Liver (tissue), 9 donors: ENCODE results near the gene AUH. TPM values are rescaled to one million over a fixed set of nuclear protein-coding genes. Genes with fewer than 3 reads are reported as not detected.
"Not testable (repeated sequence)": the region's sequence is repeated elsewhere in the genome, so short reads cannot be mapped to it uniquely, and the experiment has no call there.

ENCODE experiments used
- DNase-seq: peaks from one replicate; pipeline ENCODE4 v3.0.0-alpha.2; 2017; ENCODE audit warnings: low spot score
- H3K27ac ChIP-seq, 2 donors: one replicate each; pipeline ENCODE4 v1.7.0; 2013; ENCODE audit warnings: inconsistent platforms in 2 of 2, low read length in 2 of 2, control low read depth in 1 of 2, low read depth in 1 of 2, mild to moderate bottlenecking in 1 of 2
- H3K27me3 ChIP-seq, 4 donors: one replicate each; pipeline versions ENCODE4 v1.6.1 to v1.7.0; 2013; ENCODE audit warnings: low read length in 3 of 4, inconsistent platforms in 1 of 4, mild to moderate bottlenecking in 1 of 4, moderate library complexity in 1 of 4; ENCODE audit not compliant: control insufficient read depth in 4 of 4, insufficient read depth in 4 of 4
- H3K36me3 ChIP-seq, 4 donors: one replicate each; pipeline versions ENCODE4 v1.6.1 to v1.7.0; 2013; ENCODE audit warnings: low read length in 3 of 4, mild to moderate bottlenecking in 3 of 4, low read depth in 1 of 4, moderate library complexity in 1 of 4; ENCODE audit not compliant: control insufficient read depth in 4 of 4, insufficient read depth in 3 of 4
- H3K4me1 ChIP-seq, 4 donors: one replicate each; pipeline versions ENCODE4 v1.6.1 to v1.7.0; 2013; ENCODE audit warnings: low read length in 3 of 4, mild to moderate bottlenecking in 3 of 4, moderate library complexity in 1 of 4; ENCODE audit not compliant: control insufficient read depth in 4 of 4, insufficient read depth in 4 of 4
- H3K4me3 ChIP-seq, 3 donors: one replicate each; pipeline versions ENCODE4 v1.6.1 to v1.7.0; 2013; ENCODE audit warnings: low read length in 3 of 3, control low read depth in 1 of 3, low read depth in 1 of 3, mild to moderate bottlenecking in 1 of 3
- H3K9ac ChIP-seq, 2 donors: one replicate each; pipeline ENCODE4 v1.7.0; 2013; ENCODE audit warnings: low read length in 2 of 2, mild to moderate bottlenecking in 2 of 2, moderate library complexity in 2 of 2, control low read depth in 1 of 2, low read depth in 1 of 2
- H3K9me3 ChIP-seq, 4 donors: one replicate each; pipeline versions ENCODE4 v1.6.1 to v1.7.0; 2013; ENCODE audit warnings: low read length in 3 of 4; ENCODE audit not compliant: control insufficient read depth in 4 of 4
- ATF3 ChIP-seq: IDR thresholded peaks from 2 replicates; pipeline ENCODE4 v1.6.1; 2016; ENCODE audit warnings: antibody characterized with exemption
- EGR1 ChIP-seq, 2 donors: IDR thresholded peaks; 2 replicates each; pipeline ENCODE4 v1.6.1; 2016 to 2018; ENCODE audit warnings: antibody characterized with exemption in 2 of 2, low read depth in 2 of 2
- FOXA1 ChIP-seq: IDR thresholded peaks from 2 replicates; pipeline ENCODE4 v1.6.1; 2016; ENCODE audit warnings: antibody characterized with exemption
- FOXA2 ChIP-seq: IDR thresholded peaks from 2 replicates; pipeline ENCODE4 v1.6.1; 2016; ENCODE audit warnings: antibody characterized with exemption
- GABPA ChIP-seq, 2 donors: IDR thresholded peaks in 1 of 2; conservative IDR thresholded peaks in 1 of 2; 2 replicates each; pipeline ENCODE4 v1.6.1; 2016; ENCODE audit warnings: antibody characterized with exemption in 2 of 2, mild to moderate bottlenecking in 1 of 2, moderate library complexity in 1 of 2
- HNF4A ChIP-seq, 2 donors: conservative IDR thresholded peaks; 2 replicates each; pipeline ENCODE4 v1.6.1; 2016; ENCODE audit warnings: antibody characterized with exemption in 2 of 2, mild to moderate bottlenecking in 2 of 2
- JUND ChIP-seq, 2 donors: IDR thresholded peaks; 2 replicates each; pipeline ENCODE4 v1.6.1; 2016; ENCODE audit warnings: antibody characterized with exemption in 2 of 2
- MAX ChIP-seq: IDR thresholded peaks from 2 replicates; pipeline ENCODE4 v1.6.1; 2016; ENCODE audit warnings: antibody characterized with exemption
- NR2F2 ChIP-seq: IDR thresholded peaks from 2 replicates; pipeline ENCODE4 v1.6.1; 2016; ENCODE audit warnings: antibody characterized with exemption
- RAD21 ChIP-seq, 2 donors: IDR thresholded peaks; 2 replicates each; pipeline ENCODE4 v1.6.1; 2016; ENCODE audit warnings: antibody characterized with exemption in 2 of 2, mild to moderate bottlenecking in 2 of 2
- REST ChIP-seq: IDR thresholded peaks from 2 replicates; pipeline ENCODE4 v1.6.1; 2016; ENCODE audit warnings: antibody characterized with exemption, mild to moderate bottlenecking
- RXRA ChIP-seq, 2 donors: IDR thresholded peaks; 2 replicates each; pipeline ENCODE4 v1.6.1; 2017 to 2018; ENCODE audit warnings: antibody characterized with exemption in 2 of 2, mild to moderate bottlenecking in 1 of 2
- SP1 ChIP-seq: IDR thresholded peaks from 2 replicates; pipeline ENCODE4 v1.6.1; 2018; ENCODE audit warnings: antibody characterized with exemption, mild to moderate bottlenecking
- TAF1 ChIP-seq: conservative IDR thresholded peaks from 2 replicates; pipeline ENCODE4 v1.6.1; 2016; ENCODE audit warnings: antibody characterized with exemption, mild to moderate bottlenecking
- YY1 ChIP-seq: IDR thresholded peaks from 2 replicates; pipeline ENCODE4 v1.6.1; 2016; ENCODE audit warnings: antibody characterized with exemption, mild to moderate bottlenecking
- WGBS: extraction: QIAGEN DNeasy Blood & Tissue Kit; methylation state at CpG from one replicate; pipeline ENCODE4 v1.1.7; 2013; 5-methylcytosine and 5-hydroxymethylcytosine counted together
- polyA plus RNA-seq, 2 donors: library from polyadenylated mRNA; stranded (reverse) in 1 of 2; unstranded in 1 of 2; fragments of 200-250 nt in 1 of 2; fragments of >200 nt in 1 of 2; fragmentation: Nextera tagmentation in 1 of 2; extraction: Ambion mirVana in 1 of 2; gene quantifications; one replicate each; pipeline versions ENCODE4 v1.2.1 to v1.2.3, GENCODE V29; 2013 to 2015
- total RNA-seq, 2 donors: library from RNA; depleted of rRNA; stranded (reverse); fragments of >200 nt; gene quantifications; one replicate each; pipeline ENCODE4 v1.2.3, GENCODE V29; 2014
- donor health status: healthy.
- donor health status: healthy.
- donor health status: healthy.
- donor health status: healthy.
- donor health status: healthy.

Gene AUH
- total and polyA plus RNA-seq, 4 donors = 12.1 to 30.0 (median 24.9) TPM

GRCh38 chr9:91378695-91379127, 17.0 kb upstream of the AUH start:
- no peak for DNase-seq
- H3K4me3 ChIP-seq = no peak overlapping the region
- 67% methylated on average over 2 of the region's 2 CpGs for WGBS
- H3K9me3 ChIP-seq = no peaks in the 10 kb centered on the region
- H3K36me3 ChIP-seq = no peaks in the 10 kb centered on the region
- no peak overlapping the region for H3K27ac ChIP-seq
- peaks cover 0 to 4% (median 0%) of the 10 kb centered on the region in 4 donors for H3K4me1 ChIP-seq
- H3K27me3 ChIP-seq = no peaks in the 10 kb centered on the region
- H3K9ac ChIP-seq = no peak overlapping the region
- TF ChIP-seq SP1 (no peak), EGR1 (IDR thresholded peaks at IDR 0.05; ENCODE audit: low read depth in 2 of 2) (no peak), MAX (no peak), REST (no peak), TAF1 (no peak), YY1 (no peak), ATF3 (no peak), HNF4A (conservative IDR thresholded peaks at IDR 0.05) (no peak), NR2F2 (no peak)

GRCh38 chr9:91378054-91378453, 16.3 kb upstream of the AUH start:
- not testable (repeated sequence) for H3K27ac ChIP-seq, H3K27me3 ChIP-seq, H3K9me3 ChIP-seq, H3K9ac ChIP-seq, H3K36me3 ChIP-seq, H3K4me3 ChIP-seq, DNase-seq, H3K4me1 ChIP-seq
- WGBS = 99% methylated on average over 3 of the region's 3 CpGs

- no peak for DNase-seq
- no peak overlapping the region for H3K4me3 ChIP-seq
- H3K27me3 ChIP-seq = no peaks in the 10 kb centered on the region
- no peak overlapping the region for H3K27ac ChIP-seq
- no peaks in the 10 kb centered on the region for H3K36me3 ChIP-seq
- TF ChIP-seq FOXA2 = no peak
- TF ChIP-seq RAD21 (IDR thresholded peaks at IDR 0.05) = no peak
- TF ChIP-seq REST = no peak
- no peak for TF ChIP-seq FOXA1
- TF ChIP-seq TAF1 = no peak
- no peak for TF ChIP-seq RXRA (IDR thresholded peaks at IDR 0.05)
- TF ChIP-seq JUND (IDR thresholded peaks at IDR 0.05) = no peak
- no peak for TF ChIP-seq YY1
- no peak for TF ChIP-seq EGR1 (IDR thresholded peaks at IDR 0.05; ENCODE audit: low read depth in 2 of 2)
- TF ChIP-seq GABPA (IDR thresholded peaks at IDR 0.05 in 1 of 2, conservative IDR thresholded peaks at IDR 0.05 in 1 of 2) = no peak
- H3K9ac ChIP-seq = no peak overlapping the region
- 76% methylated on average over 4 of the region's 4 CpGs for WGBS
- peaks cover 0 to 4% (median 0%) of the 10 kb centered on the region in 4 donors for H3K4me1 ChIP-seq
- H3K9me3 ChIP-seq = no peaks in the 10 kb centered on the region
Observed at GRCh38 chr9:91376239-91376638, 14.5 kb upstream of the AUH start.
